HS-5 (cell line): ENCODE measurements around the gene USH2A.
A peak's percentile ranks its signal among the peaks of the same experiment; 100 is the strongest.
"Not testable (repeated sequence)": the region's sequence is repeated elsewhere in the genome, so short reads cannot be mapped to it uniquely, and the experiment has no call there.

Source experiments
- DNase-seq: peaks from one replicate; pipeline ENCODE4 v3.0.0-alpha.2; 2012; ENCODE audit warnings: low read depth

The USH2A gene

DNA sequence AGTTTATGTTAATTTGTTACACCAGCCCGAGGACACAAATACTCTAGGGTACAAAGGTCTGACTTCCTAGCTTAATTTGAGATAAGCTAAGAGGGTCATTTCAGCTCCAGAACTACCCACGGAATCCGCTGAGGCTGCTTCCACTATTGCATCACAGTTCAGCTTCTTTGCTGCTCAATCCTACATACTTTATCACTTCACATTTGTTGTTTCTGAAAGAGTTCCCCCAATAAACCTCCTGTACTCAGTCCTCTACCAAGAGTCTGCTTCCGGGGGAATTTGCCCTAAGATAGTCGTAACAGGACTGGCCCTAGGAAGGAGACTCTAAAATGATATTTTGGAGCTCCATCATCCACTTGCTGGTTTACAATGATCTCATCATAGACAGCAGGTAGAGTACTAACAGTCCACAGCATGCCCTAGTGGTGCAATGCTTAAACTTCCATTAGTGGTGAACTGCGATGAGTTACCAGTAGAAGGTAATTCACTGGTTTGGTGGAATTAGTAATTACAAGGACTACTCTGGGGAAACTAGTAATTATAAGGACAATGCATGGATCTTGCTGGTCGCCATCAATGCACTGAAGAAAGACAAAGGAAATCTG is 229.3 kb downstream of the USH2A start:
- no peak for DNase-seq

DNA sequence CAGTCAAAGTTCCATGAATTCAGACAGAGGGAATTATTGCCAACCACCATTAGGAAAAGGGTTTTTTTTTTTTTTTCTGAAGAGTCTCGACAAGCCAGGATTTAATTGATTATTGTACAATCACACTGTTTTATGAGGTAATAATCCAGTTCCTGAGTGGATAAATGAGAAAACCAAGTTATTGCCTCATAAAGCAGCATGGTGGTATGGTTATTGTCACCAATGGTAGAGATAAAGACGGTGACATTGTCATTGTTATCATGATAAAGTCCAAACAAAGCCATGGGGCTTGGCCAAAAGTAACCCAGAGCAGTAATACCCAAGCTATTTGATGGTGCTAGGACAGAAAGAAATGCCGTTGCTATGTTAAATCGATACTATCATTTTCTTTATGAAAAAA is 232.8 kb downstream of the USH2A start:
- DNase-seq: no peak

DNA sequence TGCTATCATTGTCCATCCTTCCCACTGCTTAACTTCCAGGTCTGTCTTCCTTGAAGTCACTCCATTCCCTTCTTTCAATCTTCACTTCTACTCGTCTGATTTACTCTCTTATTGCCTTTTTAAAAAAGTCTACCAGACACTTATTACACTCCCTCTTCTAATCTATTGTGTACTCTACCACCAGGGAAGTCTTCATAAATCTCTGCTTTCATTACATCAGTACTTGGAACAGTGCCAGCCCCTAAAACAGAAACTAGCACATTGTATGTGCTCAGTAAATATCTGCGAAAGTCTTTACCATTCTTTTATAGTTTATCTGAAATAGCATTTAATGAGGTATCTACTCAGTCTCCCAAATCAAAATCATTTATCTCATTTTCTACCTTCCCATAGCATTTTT is 236.4 kb downstream of the USH2A start:
- no peak for DNase-seq

DNA sequence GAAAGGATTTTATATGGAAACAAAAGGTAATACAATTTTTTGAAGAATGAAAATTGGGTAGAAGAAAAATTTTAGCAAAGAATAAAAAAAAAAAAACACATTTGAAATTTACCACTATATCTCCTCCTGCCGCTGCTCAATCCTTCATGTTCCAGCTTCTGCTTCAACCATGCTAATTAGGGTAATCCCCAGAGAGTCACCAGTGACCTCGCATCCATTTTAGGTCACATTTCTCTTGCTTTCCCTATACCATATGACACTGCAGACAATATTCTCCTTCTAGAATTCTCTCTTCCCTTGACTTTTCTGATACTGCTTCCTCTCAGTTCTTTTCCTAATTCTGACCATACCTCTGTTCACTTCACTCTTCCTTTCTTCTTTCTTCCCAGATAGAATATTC is 237.1 kb downstream of the USH2A start:
- no peak for DNase-seq

DNA sequence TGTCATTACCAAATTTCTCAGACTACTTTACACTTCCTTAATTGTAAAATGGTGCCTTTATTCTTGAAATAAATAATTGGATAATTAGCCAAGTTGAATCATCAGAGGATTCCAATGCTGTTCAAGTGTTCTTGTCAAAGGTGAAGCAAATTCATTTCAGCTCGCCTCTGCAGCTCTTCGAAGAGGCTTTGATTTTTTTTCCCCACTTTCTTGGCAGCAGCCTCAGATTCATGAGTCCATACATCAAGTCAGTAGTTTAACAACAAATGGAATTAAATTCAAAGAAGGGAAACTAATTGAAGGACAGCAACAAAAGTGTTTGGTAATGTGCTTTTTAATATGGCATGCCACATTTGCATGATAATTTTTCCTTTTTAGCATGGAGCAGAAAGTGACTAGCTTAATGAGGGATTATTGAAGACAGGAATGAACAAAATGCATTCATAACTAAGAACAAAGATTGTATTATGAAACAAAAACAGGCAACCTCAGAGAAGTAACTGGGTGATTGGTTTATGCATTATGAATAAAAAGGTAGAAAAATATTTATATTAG is 239.0 kb downstream of the USH2A start:
- DNase-seq: no peak

DNA sequence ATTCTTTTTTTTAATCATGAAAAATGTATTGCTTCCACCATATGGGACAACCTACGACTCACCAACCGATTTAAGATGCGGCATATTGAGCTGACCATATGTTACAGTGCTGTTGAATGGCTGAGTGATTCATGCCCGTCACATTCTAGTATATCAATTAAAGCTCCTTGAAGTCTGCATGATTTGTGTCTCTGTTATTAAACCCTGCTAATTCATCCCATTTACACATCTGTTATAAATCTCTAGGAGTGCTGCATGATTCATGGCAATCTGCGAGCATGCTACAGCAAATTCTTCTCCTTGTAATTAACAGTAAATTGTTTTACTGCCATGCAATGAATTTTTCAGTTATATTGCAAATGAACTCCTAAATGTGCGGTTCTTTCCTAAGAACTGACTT is 239.8 kb downstream of the USH2A start:
- peak; percentile 51 for DNase-seq

DNA sequence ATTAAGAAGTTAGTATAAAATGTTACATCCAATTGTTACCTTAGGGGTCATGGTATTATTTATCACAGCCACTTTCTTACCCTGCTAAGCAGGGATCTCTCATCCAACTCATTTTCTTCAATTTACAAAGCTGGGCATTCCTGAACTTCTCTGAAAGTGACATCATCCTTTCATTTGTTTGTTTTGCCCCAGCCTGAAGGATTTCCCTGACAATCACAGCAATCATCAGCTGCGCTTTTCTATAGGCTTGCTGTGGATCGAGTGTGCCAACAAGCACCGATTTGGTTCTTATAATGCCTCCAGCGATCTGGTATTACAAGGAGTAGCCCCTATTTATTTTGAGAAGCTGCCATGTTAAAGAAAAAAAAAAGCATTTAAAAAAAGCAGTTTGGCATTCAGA is 240.2 kb downstream of the USH2A start:
- peak; percentile 36 for DNase-seq

DNA sequence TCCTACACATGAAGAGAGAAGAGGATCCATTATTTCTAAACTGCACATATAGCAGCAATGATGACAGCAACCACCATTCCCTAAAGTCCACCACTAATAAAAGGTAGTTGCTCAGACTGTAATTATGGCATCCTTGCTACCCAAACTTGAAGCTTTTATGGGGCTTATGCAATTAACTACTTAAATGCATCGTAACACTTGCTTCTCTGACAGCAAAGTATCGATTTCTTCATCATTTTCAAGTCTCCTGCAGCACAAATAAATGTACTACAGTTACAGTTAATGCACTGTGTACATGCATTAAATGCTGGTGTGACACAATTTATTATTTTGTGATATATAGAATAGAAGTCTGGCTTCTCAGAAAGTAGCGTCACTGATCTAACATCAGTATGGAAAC is 241.7 kb downstream of the USH2A start:
- no peak for DNase-seq

DNA sequence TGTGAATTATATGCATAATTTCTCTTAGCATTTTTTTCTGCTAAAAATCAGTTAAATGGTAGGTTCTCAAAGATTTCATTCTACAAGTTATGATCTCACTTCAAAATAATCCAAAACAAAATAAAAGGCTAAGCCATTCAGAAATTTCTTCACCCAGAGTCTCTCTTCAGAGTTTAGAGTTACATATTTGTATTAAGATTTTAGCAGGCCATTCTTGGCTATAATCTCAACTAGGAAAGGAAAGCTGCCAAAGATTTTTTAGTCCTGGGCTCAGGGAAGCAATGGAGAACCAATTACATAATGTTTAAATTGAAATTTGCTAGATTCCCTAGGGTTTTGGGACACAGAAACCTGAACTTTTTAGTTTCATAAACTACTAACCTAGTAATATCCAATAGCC is 245.0 kb downstream of the USH2A start:
- DNase-seq: no peak

DNA sequence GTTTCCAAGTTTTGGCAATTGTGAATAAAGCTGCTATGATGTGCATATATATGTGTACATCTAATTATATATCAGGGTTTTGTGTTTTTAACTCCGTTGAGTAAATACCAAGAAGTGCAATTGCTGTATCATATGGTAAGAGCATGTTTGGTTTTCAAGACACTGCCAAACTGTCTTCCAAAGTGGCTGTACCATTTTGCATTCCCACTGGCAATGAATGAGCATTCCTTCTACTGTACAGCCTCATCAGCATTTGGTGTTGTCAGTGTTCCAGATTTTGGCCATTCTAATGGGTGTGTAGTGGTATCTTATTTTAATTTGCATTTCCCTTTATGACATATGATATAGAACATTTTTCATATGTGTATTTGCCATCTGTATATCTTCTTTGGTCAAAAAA is 246.3 kb downstream of the USH2A start:
- DNase-seq: no peak

DNA sequence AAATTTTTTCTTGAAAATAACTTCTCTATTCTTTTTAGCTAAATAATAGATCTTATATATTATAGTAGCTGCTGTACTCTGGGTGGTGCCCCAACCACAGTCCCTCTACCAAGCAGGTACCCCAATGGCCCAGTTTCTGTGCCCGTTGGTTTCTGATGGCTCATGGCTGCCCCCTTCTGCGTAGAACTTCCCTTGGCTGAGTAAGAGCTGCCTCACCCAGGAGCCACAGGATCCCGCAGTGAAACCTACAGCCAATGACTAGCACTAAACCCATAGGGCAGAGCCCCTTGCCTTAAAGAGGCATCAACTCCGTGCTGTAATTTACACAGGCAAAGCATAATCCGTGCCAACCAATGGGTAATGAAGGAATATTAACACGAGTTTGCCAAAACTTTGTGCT is 247.5 kb downstream of the USH2A start:
- DNase-seq: no peak

DNA sequence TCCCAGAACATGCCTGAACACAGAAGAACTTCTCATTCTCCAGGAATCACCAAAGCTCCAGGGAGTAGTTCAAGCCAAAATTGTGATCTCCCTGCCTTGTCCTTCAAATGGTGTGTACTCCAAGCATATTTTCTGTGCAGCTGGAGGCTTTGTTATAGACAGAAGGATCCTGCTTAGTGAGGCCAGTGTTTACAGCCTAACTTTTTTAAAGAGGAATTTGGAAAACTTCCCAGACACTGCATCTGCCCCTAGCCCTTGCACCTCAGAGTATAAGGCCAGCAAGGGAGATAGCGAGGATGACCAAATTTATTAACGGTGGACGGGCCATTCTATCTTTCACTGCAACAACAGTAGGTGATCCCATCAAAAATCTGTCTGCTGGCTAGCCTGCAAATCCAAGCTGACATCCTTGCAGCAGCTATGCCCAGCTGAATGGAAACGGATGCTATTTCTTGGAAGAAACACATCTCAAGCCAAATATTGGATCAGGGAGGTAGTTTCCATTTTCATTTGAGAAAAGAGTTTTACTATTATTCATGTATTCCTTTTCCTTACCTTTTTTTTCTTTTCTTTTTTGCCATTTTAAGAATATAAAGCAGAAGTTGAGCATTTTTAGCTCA is 249.8 kb downstream of the USH2A start:
- no peak for DNase-seq

DNA sequence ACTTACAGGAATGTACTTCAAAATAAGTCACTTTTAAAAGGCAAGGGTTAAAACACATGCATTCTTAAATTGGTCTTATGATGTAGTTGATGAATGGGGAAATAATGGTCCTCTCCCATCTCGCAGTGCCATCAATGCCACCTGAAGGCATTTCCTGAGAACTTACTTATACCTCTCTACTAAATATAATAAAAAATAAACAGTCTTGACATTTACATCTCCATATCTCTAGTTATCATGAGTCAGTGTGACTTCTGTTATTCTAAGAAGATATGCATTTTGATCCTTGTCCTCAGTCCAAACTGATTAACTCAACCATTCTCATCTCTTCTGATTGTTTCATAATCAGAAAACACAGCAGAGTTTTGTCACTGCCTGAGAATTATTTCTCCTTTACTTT is 253.9 kb downstream of the USH2A start:
- no peak for DNase-seq

DNA sequence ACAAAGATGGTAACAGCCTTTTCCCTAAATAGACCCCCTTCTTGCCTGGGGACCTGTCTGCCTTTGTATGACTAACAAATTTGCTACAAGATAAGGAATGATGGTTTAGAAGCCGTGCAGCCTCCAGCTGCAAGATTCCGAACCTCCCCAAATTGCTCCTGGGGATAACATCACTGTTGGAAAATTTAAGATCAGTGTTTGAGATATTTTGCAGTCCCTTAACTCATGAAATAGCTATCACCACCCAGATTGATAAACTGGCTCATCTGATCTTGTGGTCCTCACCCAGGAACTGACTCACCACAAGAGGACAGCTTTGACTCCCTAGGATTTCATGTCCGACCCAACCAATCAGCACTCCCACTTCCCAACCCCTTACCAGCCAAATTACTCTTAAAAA is 254.7 kb downstream of the USH2A start:
- DNase-seq: no peak

DNA sequence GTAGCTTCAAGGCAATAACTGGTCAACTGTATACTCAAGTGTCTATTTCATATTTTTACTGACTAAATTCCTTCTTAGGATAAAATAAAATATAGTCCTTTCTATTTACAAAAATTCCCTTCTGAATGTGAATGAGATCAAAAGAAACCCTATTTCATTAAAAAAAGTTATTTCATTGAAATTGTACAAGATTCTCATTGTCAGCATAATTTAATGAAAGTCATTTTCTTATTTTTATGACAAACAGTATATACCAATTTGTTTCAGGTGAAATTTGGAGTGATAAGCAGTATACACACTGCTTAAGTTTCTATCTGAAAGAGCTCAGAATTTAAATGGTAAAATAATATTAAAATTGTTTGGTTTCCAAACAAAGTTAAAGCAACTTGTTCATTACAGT is 269.2 kb downstream of the USH2A start:
- DNase-seq: no peak

DNA sequence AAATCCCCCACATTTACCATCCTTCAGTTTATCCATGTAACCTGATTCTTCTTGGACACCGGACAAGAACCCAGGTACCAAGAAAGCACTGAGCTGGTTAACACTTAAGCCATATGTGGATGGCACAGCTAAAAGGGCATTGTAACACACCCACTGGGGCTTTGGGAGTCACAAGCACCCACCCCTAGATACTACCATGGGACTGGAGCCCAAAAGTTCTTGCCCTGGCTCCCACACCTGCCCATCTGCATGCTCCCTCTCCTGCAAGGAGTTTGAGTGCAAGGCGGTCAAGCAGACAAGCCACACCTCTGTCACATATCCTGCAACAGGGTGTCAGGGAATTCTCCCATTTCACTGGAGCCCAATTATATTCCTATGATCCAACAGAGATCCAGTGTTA is 270.1 kb downstream of the USH2A start:
- DNase-seq: no peak

DNA sequence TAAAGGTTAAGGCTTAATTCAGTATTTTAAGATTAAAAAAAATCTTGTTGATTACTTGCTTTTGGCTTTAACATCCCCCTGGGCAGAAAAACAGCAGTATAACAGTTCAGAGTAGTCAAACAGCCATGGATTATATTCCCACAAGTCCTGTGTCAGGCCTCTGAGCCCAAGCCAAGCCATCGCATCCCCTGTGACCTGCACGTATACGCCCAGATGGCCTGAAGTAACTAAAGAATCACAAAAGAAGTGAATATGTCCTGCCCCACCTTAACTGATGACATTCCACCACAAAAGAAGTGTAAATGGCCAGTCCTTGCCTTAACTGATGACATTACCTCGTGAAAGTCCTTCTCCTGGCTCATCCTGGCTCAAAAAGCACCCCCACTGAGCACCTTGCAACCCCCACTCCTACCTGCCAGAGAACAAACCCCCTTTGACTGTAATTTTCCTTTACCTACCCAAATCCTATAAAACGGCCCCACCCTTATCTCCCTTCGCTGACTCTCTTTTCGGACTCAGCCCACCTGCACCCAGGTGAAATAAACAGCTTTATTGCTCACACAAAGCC is 277.7 kb downstream of the USH2A start:
- not testable (repeated sequence) for DNase-seq

DNA sequence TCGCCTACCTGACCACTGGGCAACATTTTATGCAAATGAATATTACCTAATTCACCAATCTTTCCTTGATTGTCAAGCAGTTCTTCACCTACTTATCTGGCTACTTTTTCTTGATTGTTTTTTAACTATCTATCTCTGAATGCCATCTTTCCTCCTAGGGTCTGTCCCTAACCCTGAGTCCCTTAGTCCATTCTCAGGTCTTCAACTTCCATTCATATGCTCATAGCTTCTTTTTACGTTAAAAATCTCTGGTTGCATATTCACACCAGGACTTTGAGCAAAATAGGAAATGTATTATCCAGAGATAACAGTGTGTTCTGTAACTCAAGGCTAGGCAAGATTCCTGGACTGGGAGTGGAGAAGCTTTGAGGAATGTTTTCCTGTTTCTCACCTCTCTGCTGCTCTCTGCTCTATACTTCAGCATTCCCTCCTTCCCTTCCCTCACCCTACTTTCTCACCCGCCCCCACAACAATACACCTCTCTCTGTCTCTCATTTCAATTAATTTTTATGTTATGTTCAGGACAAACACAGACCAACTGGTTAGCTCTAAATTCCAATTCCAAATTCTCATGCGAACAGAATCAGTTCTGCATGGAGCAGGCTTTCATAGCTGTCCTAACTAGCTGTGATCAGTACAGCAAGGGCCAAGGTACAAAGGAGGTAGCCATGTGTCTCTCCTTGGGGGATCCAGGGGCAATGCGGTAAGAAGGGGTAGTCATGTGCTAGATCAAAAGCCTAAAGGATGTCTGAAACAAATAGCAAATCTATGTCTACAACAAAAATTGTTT is 278.4 kb downstream of the USH2A start:
- no peak for DNase-seq

DNA sequence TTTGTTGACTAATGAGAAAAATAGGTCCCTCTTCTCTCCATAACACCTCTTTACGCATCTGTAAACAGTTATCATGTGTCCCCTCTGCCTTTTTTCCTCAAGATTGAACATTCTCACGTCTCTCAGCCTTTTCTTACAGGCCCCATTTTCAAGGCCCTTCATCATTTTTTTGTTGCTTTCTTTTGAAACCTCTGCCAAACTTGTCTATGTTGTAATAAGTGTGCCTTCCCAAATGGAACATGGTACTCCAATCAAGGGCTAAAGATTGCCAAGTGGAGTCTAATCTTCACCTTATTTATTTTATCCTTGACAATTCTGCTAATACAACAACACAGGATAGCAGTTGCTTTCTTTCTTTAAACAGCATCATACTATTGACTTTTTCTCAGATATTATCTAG is 280.3 kb downstream of the USH2A start:
- no peak for DNase-seq

DNA sequence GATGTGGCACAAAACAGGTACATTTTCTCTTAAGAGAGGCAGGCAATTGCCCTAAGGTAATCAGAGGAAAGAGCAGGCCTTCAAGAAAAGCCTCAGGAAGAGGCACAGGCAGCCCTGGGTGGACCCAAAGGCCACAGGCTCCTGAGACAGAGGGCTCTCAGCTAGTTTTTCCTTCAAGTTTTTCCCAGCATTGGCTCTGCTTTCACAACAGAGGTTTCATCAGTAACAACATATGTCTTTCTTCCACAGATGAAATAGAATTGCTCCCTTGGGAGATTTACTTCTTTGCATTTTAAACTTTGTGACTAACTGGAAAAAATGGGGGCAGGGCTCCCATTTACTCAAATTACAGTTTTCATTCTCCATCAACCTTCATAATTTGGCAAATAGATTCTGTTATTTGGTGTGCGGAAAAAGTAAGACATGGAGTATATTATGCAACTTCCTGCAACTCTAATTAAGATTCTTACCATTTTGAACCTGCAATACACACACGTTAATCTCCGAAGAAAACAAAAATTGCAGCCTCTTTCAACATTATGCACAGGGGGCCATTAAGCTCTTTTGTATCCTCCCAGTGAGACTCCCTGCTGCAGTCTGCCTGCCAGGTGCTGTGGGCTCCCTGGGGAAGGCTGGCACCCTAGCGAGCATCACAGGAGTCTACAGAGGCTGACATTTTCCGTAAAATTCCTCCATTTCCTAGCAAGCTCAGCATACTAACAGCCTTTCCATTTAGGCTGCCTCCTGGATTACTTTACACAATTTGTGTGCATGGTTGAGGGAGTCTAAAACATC is 282.3 kb downstream of the USH2A start:
- peak; percentile 6 for DNase-seq

DNA sequence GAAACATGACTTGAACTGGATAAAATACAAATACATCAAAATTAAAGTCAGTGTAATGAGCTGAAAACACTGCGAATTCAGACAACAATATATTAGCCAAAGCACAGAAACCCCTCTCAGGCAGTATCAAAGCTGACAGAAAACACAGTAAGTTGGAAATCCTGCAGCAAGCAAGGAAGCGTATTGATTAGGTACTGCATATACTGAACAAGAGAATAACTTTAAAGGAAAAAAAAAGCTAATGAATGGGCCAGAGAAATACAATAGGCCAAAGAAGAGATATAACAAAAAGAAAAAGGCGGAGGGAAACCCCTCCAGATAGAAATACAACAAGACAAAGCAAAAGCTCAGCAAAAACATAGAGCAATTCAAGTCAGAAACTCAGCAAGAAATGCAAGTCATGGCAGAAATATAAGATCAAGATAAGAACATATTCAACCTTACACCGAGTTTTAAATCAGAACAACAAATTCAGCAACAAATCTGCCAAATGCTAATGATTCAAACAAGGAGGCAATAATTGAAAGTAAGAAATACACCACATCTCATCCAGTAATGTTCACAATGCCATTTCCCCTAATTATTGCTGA is 299.0 kb downstream of the USH2A start:
- DNase-seq: no peak
